Measurements from ENCODE around the gene NBEA.

NBEA gene

GRCh38 chr13:35567406-35567980 lies 625.4 kb downstream of the NBEA start:
- Histone ChIP-seq H3K36me3 (ENCODE audit: control insufficient read depth, insufficient read depth, low read length) (no peaks in the 10 kb centered on the region), H3K4me3 (ENCODE audit: extremely low read depth, insufficient read depth, low read length, poor library complexity, severe bottlenecking) (no peak overlapping the region), H3K4me1 (ENCODE audit: control insufficient read depth, insufficient read depth, low read length, poor library complexity, severe bottlenecking) (no peaks in the 10 kb centered on the region), H3K9me3 (ENCODE audit: control insufficient read depth, low read length) (no peaks in the 10 kb centered on the region), H3K27ac (ENCODE audit: low read depth, low read length, severe bottlenecking) (no peak overlapping the region)
- 88 to 90% methylated on average over 1 to 2 of the region's 3 CpGs for WGBS, 2 experiments (ENCODE audit: insufficient coverage in 2 of 2)

DNA sequence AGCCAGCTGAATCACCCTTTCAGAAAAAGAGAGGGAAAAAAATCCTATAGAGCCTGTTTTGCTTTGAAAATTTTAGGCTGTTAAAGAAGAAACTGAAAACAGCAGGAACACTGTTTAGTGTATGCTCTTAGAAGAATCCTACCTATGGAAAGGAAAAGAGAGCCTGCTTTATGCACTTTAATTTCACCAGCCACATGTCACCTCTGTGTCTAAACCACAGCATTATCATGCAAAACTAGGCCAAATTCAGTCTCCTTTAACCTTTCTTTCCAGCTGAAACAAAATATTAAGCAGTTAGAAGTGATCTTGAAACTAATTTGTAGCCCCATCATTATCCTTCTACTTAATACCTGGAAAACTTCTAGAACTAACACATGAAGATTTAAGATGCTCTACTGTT lies 631.6 kb downstream of the NBEA start:
- H3K4me1 ChIP-seq (ENCODE audit: control insufficient read depth, insufficient read depth, low read length, poor library complexity, severe bottlenecking) = no peaks in the 10 kb centered on the region
- no peak overlapping the region for H3K4me3 ChIP-seq (ENCODE audit: extremely low read depth, insufficient read depth, low read length, poor library complexity, severe bottlenecking)
- H3K27ac ChIP-seq (ENCODE audit: low read depth, low read length, severe bottlenecking) = no peak overlapping the region
- no peaks in the 10 kb centered on the region for H3K36me3 ChIP-seq (ENCODE audit: control insufficient read depth, insufficient read depth, low read length)
- no peaks in the 10 kb centered on the region for H3K9me3 ChIP-seq (ENCODE audit: control insufficient read depth, low read length)

DNA sequence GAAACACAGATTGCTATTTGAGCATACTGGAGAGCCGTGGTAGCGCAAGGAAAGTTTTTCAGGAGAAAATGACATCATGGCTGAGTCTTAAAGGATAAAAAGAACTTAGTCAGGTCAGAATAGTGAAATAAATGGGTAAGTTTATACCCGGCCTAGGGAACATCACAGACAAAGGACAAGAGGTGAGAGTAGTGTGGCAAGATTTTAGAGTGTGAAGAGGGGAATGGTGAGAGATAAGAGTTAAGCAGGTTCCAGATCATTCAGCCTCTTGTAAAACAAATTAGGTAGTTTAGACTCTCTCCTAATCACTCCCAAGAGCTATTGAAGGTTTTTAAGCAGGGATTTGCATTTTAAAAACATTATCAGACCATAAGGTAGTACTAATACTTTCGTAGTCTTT lies 650.4 kb downstream of the NBEA start:
- H3K4me3 ChIP-seq (ENCODE audit: extremely low read depth, insufficient read depth, low read length, poor library complexity, severe bottlenecking) = no peak overlapping the region
- H3K36me3 ChIP-seq (ENCODE audit: control insufficient read depth, insufficient read depth, low read length) = no peaks in the 10 kb centered on the region
- no peaks in the 10 kb centered on the region for H3K9me3 ChIP-seq (ENCODE audit: control insufficient read depth, low read length)
- WGBS, 2 experiments (ENCODE audit: insufficient coverage in 2 of 2) = 68 to 70% methylated on average over 3 of the region's 4 CpGs
- no peaks in the 10 kb centered on the region for H3K4me1 ChIP-seq (ENCODE audit: control insufficient read depth, insufficient read depth, low read length, poor library complexity, severe bottlenecking)
- no peak overlapping the region for H3K27ac ChIP-seq (ENCODE audit: low read depth, low read length, severe bottlenecking)

GRCh38 chr13:35593651-35594050 lies 651.6 kb downstream of the NBEA start:
- Histone ChIP-seq H3K9me3 (ENCODE audit: control insufficient read depth, low read length) (no peaks in the 10 kb centered on the region), H3K4me1 (ENCODE audit: control insufficient read depth, insufficient read depth, low read length, poor library complexity, severe bottlenecking) (peaks cover 5% of the 10 kb centered on the region), H3K36me3 (ENCODE audit: control insufficient read depth, insufficient read depth, low read length) (no peaks in the 10 kb centered on the region), H3K4me3 (ENCODE audit: extremely low read depth, insufficient read depth, low read length, poor library complexity, severe bottlenecking) (no peak overlapping the region), H3K27ac (ENCODE audit: low read depth, low read length, severe bottlenecking) (no peak overlapping the region)
- no CpG with 5 or more reads among the region's 3 CpGs for WGBS, 2 experiments (ENCODE audit: insufficient coverage in 2 of 2)

- WGBS, 2 experiments (ENCODE audit: insufficient coverage in 2 of 2) = no CpG with 5 or more reads among the region's 1 CpG
- Histone ChIP-seq H3K9me3 (ENCODE audit: control insufficient read depth, low read length) (no peaks in the 10 kb centered on the region), H3K4me3 (ENCODE audit: extremely low read depth, insufficient read depth, low read length, poor library complexity, severe bottlenecking) (no peak overlapping the region), H3K36me3 (ENCODE audit: control insufficient read depth, insufficient read depth, low read length) (no peaks in the 10 kb centered on the region), H3K27ac (ENCODE audit: low read depth, low read length, severe bottlenecking) (no peak overlapping the region), H3K4me1 (ENCODE audit: control insufficient read depth, insufficient read depth, low read length, poor library complexity, severe bottlenecking) (peaks cover 9% of the 10 kb centered on the region)
Observed at GRCh38 chr13:35594096-35594495, 652.0 kb downstream of the NBEA start.

DNA sequence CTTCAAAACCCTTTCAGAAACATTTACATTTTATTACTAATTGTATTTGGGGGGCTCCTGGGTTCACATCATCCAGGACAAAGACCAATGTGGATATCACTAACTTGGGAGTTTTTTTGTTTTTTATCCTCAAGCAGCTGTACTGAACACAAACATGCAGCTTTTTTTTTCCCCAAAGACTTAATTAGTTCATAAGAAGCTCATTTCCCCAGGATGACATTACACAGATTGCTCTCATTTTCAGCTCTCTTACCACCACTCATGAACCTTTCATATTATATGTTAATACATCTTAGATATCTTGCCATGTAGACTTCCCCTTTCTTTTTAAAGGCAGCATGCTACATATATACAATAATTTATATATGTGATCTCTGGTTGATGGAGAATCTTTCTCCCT lies 653.1 kb downstream of the NBEA start:
- H3K27ac ChIP-seq (ENCODE audit: low read depth, low read length, severe bottlenecking) = no peak overlapping the region
- no peaks in the 10 kb centered on the region for H3K9me3 ChIP-seq (ENCODE audit: control insufficient read depth, low read length)
- no peaks in the 10 kb centered on the region for H3K36me3 ChIP-seq (ENCODE audit: control insufficient read depth, insufficient read depth, low read length)
- peaks cover 14% of the 10 kb centered on the region for H3K4me1 ChIP-seq (ENCODE audit: control insufficient read depth, insufficient read depth, low read length, poor library complexity, severe bottlenecking)
- no peak overlapping the region for H3K4me3 ChIP-seq (ENCODE audit: extremely low read depth, insufficient read depth, low read length, poor library complexity, severe bottlenecking)

DNA sequence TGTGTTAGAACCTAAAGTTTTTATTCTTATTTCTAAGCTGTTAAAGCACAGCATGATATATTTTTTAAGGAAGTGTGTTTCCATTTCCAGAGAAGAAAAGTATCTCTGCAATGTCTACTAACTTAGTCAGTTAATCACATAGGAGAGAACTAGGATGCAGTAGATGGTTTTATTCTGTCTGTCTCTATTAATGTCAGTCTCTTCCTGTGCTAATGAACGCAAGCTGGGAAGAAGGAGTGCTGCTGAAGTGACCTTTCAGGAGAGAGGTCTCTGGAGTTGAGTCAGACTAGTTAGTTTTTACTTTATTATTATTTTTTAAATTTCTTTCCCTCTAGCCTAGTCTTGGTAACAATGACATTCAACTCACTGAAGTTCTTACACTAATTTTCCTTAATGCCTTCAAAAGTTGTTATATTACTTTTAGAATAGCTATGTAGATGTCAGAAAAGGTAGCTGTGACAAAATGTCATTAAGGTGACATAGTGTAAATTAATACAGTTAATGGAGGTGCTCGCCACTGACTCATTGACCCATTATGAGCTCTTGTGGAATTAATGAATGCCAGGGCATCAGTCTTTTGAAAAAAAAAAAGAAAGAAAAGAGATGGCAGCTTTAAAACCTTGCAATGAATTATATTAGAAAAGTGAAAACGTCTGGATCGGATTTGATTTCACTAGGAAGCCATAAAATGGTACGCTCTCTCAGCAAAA lies 654.4 kb downstream of the NBEA start:
- Histone ChIP-seq H3K4me1 (ENCODE audit: control insufficient read depth, insufficient read depth, low read length, poor library complexity, severe bottlenecking) (peaks cover 14% of the 10 kb centered on the region), H3K36me3 (ENCODE audit: control insufficient read depth, insufficient read depth, low read length) (no peaks in the 10 kb centered on the region), H3K27ac (ENCODE audit: low read depth, low read length, severe bottlenecking) (no peak overlapping the region), H3K9me3 (ENCODE audit: control insufficient read depth, low read length) (no peaks in the 10 kb centered on the region), H3K4me3 (ENCODE audit: extremely low read depth, insufficient read depth, low read length, poor library complexity, severe bottlenecking) (no peak overlapping the region)
- 88 to 100% methylated on average over 1 to 3 of the region's 5 CpGs for WGBS, 2 experiments (ENCODE audit: insufficient coverage in 2 of 2)

DNA sequence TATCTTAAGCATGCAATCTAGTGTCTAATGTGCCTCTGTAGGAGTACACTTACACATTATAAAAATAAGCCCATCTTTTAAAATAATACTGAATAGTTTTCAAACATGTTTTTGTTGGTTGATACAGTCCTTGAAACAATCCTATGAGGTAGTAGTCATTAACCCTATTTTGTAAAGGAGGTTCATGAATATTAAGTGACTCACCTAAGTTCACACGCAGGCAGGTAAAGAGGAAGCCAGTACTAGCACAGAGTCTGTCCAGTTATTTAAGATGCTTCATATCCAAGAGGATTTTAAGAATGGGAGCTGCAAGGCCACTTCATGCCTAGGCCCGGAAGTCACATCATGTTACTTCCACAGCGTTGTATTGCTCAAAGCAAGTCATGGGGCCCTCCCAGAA lies 655.4 kb downstream of the NBEA start:
- H3K9me3 ChIP-seq (ENCODE audit: control insufficient read depth, low read length) = no peaks in the 10 kb centered on the region
- no peaks in the 10 kb centered on the region for H3K36me3 ChIP-seq (ENCODE audit: control insufficient read depth, insufficient read depth, low read length)
- H3K27ac ChIP-seq (ENCODE audit: low read depth, low read length, severe bottlenecking) = no peak overlapping the region
- H3K4me3 ChIP-seq (ENCODE audit: extremely low read depth, insufficient read depth, low read length, poor library complexity, severe bottlenecking) = no peak overlapping the region
- 95 to 100% methylated on average over 1 to 3 of the region's 3 CpGs for WGBS, 2 experiments (ENCODE audit: insufficient coverage in 2 of 2)
- peaks cover 14% of the 10 kb centered on the region for H3K4me1 ChIP-seq (ENCODE audit: control insufficient read depth, insufficient read depth, low read length, poor library complexity, severe bottlenecking)

DNA sequence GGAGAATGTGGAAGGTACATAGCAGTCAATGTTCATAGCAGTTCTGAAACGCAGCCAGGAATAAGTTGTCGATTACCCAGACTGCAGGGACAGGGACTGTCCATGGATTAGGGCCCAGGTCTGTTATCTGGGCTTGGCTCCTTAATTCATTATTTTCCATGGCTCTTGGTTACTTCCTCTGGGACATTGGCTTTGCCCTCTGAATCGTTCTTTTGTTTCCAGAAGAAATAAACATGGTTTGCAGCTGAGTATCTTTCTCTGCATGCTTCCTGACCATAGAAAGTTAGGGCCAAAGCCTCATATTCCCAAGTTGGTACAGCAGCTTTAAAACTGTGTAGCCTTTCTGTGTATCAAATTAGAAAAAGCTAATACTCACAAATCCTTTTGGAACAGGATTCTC lies 656.2 kb downstream of the NBEA start:
- Histone ChIP-seq H3K4me3 (ENCODE audit: extremely low read depth, insufficient read depth, low read length, poor library complexity, severe bottlenecking) (no peak overlapping the region), H3K27ac (ENCODE audit: low read depth, low read length, severe bottlenecking) (peak overlapping the region; percentile 71), H3K36me3 (ENCODE audit: control insufficient read depth, insufficient read depth, low read length) (no peaks in the 10 kb centered on the region), H3K4me1 (ENCODE audit: control insufficient read depth, insufficient read depth, low read length, poor library complexity, severe bottlenecking) (peaks cover 14% of the 10 kb centered on the region), H3K9me3 (ENCODE audit: control insufficient read depth, low read length) (no peaks in the 10 kb centered on the region)
- WGBS, 2 experiments (ENCODE audit: insufficient coverage in 2 of 2) = 85 to 88% methylated on average over 3 of the region's 3 CpGs

GRCh38 chr13:35598790-35599369 lies 656.8 kb downstream of the NBEA start:
- WGBS, 2 experiments (ENCODE audit: insufficient coverage in 2 of 2) = 86 to 88% methylated on average over 3 of the region's 4 CpGs
- H3K27ac ChIP-seq (ENCODE audit: low read depth, low read length, severe bottlenecking) = peak overlapping the region; percentile 71

DNA sequence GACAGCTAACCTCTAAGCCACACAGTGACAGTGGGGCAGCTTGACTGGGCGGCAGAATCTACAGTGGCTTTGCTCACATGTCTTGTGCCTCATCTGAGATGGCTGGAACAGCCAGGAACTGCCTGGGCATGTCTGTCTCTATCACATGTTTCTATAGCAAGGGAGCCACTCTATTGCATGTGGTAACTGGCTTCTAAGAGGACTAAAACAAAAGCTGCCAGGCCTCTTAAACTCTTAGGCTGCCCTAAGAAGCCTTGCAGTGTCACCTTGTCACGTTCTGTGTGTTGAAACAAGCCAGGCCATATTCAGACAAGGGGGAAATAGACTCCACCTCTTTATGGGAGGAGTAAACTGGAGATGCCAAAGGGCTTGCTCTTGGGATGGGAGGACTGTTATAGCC lies 657.3 kb downstream of the NBEA start:
- 67 to 90% methylated on average over 1 to 2 of the region's 2 CpGs for WGBS, 2 experiments (ENCODE audit: insufficient coverage in 2 of 2)
- no peaks in the 10 kb centered on the region for H3K36me3 ChIP-seq (ENCODE audit: control insufficient read depth, insufficient read depth, low read length)
- no peak overlapping the region for H3K4me3 ChIP-seq (ENCODE audit: extremely low read depth, insufficient read depth, low read length, poor library complexity, severe bottlenecking)
- no peaks in the 10 kb centered on the region for H3K9me3 ChIP-seq (ENCODE audit: control insufficient read depth, low read length)
- H3K27ac ChIP-seq (ENCODE audit: low read depth, low read length, severe bottlenecking) = peak overlapping the region; percentile 71
- H3K4me1 ChIP-seq (ENCODE audit: control insufficient read depth, insufficient read depth, low read length, poor library complexity, severe bottlenecking) = peaks cover 14% of the 10 kb centered on the region

More at GRCh38 chr13:35598790-35599369, 656.8 kb downstream of the NBEA start:
- Histone ChIP-seq H3K4me3 (ENCODE audit: extremely low read depth, insufficient read depth, low read length, poor library complexity, severe bottlenecking) (no peak overlapping the region), H3K4me1 (ENCODE audit: control insufficient read depth, insufficient read depth, low read length, poor library complexity, severe bottlenecking) (peaks cover 14% of the 10 kb centered on the region), H3K36me3 (ENCODE audit: control insufficient read depth, insufficient read depth, low read length) (no peaks in the 10 kb centered on the region), H3K9me3 (ENCODE audit: control insufficient read depth, low read length) (no peaks in the 10 kb centered on the region)
